ENCODE data around the gene CBLC.

Gene CBLC

DNA sequence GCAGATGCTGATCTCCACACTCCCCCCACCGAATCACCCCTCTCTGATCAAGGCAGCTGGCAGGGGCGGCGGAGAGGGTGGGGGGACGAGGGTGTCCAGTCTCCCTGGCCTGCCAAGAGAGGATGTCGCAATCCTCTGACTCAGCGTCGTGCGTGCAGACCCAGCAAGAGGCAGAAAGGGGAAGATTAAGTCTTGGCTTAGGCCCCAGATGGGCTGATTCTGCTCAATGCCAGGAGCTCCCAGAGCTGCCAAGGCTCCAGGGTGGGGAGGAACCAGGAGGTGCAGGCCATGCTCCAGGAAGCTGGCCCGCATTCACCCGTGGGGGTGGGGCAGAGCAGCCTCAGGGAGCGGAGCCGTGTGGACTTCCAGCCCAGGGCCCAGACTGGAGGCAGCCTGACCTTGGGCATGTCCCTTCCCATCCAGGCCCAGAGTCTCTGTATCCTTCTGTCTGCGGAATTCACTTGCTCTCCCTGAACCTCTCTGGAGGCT, 35.8 kb upstream of the CBLC start:
- no peak overlapping the region for H3K4me3 ChIP-seq (ENCODE audit: low read length)
- TF ChIP-seq CTCF (conservative IDR thresholded peaks at IDR 0.05; ENCODE audit: low read length) = no peak
- DNase-seq (ENCODE audit: low read depth) = peak; percentile 100

DNA sequence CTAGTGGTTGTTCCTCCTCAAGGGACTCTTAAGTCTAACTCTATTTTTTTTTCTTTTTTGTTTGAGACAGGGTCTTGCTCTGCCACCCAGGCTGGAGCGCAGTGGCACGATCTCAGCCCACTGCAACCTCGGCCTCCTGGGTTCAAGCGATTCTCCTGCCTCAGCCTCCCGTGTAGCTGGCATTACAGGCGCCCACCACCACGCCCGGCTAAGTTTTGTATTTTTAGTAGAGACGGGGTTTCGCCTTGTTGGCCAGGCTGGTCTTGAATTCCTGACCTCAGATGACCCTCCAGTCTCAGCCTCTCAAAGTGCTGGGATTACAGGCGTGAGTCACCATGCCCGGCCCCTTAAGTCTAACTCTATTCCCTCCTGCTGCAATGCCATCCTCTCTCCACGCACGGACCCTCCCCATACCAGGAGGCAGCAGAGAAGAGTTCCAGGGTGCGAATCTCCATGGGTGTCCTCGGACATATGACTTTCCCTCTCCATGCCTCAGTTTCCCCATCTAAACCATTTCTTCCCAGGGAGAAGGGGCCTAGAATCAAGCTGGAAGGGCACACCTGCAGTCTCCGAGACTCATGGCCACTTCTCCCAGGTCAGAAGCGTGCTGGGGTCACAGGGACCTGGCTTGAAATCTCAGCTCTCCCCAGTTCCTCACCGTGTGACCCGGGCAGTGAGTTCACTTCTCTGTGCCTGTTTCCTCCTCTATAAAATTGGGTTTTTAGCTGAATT, 35.2 kb upstream of the CBLC start:
- peak overlapping the region; percentile 13 for H3K4me3 ChIP-seq (ENCODE audit: low read length)

DNA sequence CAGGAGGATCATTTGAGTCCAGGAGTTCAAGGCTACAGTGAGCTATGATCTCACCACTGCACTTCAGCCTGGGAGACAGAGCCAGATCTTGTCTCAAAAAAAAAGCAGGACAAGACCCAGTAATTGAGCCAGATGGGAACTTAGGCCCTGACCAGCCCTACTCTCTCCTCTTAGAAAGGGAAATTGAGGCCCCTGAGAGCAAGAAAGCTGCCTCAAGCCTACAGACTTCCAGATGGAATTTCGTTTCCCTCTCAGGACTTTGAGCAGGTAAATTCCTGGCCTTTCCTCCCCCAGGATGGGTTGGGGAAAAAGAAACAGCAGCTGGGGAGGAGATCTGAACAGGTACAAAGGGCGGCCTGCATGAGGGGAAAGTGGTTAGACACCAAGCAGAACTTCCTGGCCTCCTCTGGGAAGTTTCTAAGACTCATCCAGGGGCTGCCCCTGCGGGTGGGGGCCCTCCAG, 32.8 kb upstream of the CBLC start:
- H3K4me3 ChIP-seq (ENCODE audit: low read length) = no peak overlapping the region
- TF ChIP-seq CTCF (conservative IDR thresholded peaks at IDR 0.05; ENCODE audit: low read length) = no peak
- peak; percentile 49 for DNase-seq (ENCODE audit: low read depth)

More for the DNA sequence above, 35.2 kb upstream of the CBLC start:
- peak; percentile 69 for DNase-seq (ENCODE audit: low read depth)
- no peak for TF ChIP-seq CTCF (conservative IDR thresholded peaks at IDR 0.05; ENCODE audit: low read length)

DNA sequence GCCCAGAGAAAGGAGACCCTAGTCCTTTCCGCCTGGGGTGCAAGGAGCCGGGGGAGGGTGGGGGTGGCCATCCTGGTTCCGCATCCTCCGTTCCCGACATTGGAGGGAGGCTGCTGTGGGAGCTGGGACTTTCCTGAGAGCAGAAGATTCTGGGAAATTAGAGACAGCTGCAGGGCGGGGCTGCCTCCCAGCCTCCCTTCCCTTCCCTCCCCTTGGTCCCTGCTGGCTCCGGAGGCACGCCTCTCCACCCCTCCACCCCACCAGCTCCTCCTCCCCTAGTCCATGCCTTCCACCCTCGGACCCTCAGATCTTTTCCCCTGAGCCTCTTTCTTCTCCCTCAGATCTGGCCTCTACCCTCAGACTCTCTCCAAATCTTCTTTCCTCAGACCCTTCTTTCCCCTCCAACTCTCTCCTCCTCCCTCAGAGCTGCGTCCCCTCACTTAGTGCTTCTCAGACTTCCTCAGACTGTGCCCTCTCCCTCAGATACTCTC, 32.3 kb upstream of the CBLC start:
- TF ChIP-seq CTCF (conservative IDR thresholded peaks at IDR 0.05; ENCODE audit: low read length) = no peak
- peak; percentile 81 for DNase-seq (ENCODE audit: low read depth)
- H3K4me3 ChIP-seq (ENCODE audit: low read length) = no peak overlapping the region

DNA sequence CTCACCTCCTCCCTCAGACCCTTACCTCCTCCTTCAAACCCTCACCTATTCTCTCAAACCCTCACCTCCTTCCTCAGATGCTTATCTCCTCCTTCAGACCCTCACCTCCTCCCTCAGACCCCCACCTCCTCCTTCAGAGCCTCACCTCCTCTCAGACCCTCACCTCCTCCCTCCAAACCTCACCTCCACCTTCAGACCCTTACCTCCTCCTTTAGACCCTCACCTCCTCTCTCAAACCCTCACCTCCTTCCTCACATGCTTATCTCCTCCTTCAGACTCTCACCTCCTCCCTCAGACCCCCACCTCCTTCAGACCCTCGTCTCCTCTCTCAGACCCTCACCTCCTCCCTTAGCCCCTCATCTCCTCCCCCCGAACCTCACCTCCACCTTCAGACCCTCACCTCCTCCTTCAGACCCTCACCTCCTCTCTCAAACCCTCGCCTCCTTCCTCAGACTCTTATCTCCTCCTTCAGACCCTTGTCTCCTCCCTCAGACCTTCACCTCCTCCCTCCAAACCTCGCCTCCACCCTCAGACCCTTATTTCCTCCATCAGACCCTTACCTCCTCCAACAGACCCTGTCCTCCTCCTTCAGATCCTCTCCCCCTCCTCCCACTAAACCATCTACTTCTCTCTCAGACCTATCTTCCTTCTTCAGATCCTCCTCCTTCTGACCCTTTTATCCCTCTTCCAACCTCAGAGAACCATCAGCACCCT, 31.6 kb upstream of the CBLC start:
- no peak for DNase-seq (ENCODE audit: low read depth)
- no peak for TF ChIP-seq CTCF (conservative IDR thresholded peaks at IDR 0.05; ENCODE audit: low read length)
- no peak overlapping the region for H3K4me3 ChIP-seq (ENCODE audit: low read length)

DNA sequence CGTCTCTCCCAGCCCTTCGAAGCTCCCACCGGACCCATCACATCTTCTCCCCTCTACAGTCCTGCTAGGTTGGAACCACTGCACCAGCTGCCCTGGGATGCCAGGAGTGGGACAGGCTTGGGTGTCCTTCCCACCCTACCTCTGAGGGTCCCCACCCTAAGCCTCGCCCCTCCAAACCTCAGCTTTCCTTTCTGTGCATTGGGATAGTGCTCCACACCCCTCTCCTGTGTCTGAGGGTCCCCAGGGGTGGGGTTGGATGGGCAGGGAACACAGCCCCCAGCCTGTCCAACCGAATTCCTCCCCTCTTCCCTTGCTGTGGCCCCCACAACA, 31.1 kb upstream of the CBLC start:
- no peak overlapping the region for H3K4me3 ChIP-seq (ENCODE audit: low read length)
- no peak for DNase-seq (ENCODE audit: low read depth)

More for the DNA sequence above, 31.1 kb upstream of the CBLC start:
- TF ChIP-seq CTCF (conservative IDR thresholded peaks at IDR 0.05; ENCODE audit: low read length) = no peak
